Left lung (tissue), 10 donors: ENCODE measurements around the gene VANGL2. TPM values are rescaled to one million over a fixed set of nuclear protein-coding genes. Genes with fewer than 3 reads are reported as not detected.

Source experiments
- ATAC-seq: fragments of 200-7000 bp; cut with Tn5 transposase; one replicate; pipeline ENCODE4 v1.9.1; 2020; ENCODE audit warnings: moderate library complexity
- DNase-seq, 4 donors: peaks; one replicate each; pipeline ENCODE4 v3.0.0-alpha.2; 2013 to 2020
- H3K27ac ChIP-seq, 2 donors: fragments of 200-600 bp; sonication (generic) in 1 of 2; one replicate each; pipeline versions ENCODE4 v1.5.0 to v1.8.0; 2020 to 2021
- H3K27me3 ChIP-seq, 2 donors: fragments of 200-600 bp; sonication (generic) in 1 of 2; one replicate each; pipeline versions ENCODE4 v1.5.0 to v1.8.0; 2020 to 2021
- H3K36me3 ChIP-seq, 2 donors: fragments of 200-600 bp; sonication (generic) in 1 of 2; one replicate each; pipeline versions ENCODE4 v1.5.0 to v1.8.0; 2020 to 2021
- H3K4me1 ChIP-seq, 2 donors: fragments of 200-600 bp; one replicate each; pipeline ENCODE4 v1.8.0; 2021
- H3K4me3 ChIP-seq, 2 donors: fragments of 200-600 bp; sonication (generic) in 1 of 2; one replicate each; pipeline versions ENCODE4 v1.5.0 to v1.8.0; 2020 to 2021; ENCODE audit warnings: mild to moderate bottlenecking in 1 of 2
- H3K9me3 ChIP-seq, 2 donors: fragments of 200-600 bp; sonication (generic) in 1 of 2; one replicate each; pipeline versions ENCODE4 v1.5.0 to v1.8.0; 2020 to 2021
- intact Hi-C, 2 donors: fragments of 100-400 bp; cut with DNase I; formaldehyde crosslinking; loops; one replicate each; pipeline versions ENCODE4 v1.11.2 to v1.14.2; 2022
- polyA plus RNA-seq, 6 donors: library from polyadenylated mRNA; unstranded; fragments of 120-200 nt; gene quantifications; one replicate each; pipeline ENCODE4 v1.2.1, GENCODE V29; 2013; ENCODE audit not compliant: insufficient read length in 6 of 6
- total RNA-seq, 2 donors: library from RNA; stranded (reverse); fragmentation: NEBNext Ultra II Directional; extraction: Animal tissue kit (Norgen Biotek cat#: 25700); gene quantifications; one replicate each; pipeline ENCODE4 v1.2.1, GENCODE V29; 2021
- TF ChIP-seq, protein P1 (sequence below), 2 donors: fragments of 200-600 bp; sonication (generic) in 1 of 2; IDR thresholded peaks; one replicate each; pipeline versions ENCODE4 v1.5.0 to v1.8.0; 2021; ENCODE audit warnings: antibody characterized with exemption in 2 of 2
- donor health status: DM: no; HTN: yes; CAD: no.
- donor health status: DM: no; HTN: no; CAD: no.

Gene VANGL2
- total and polyA plus RNA-seq, 8 donors: 2.7 to 42.7 (median 37.7) TPM

DNA sequence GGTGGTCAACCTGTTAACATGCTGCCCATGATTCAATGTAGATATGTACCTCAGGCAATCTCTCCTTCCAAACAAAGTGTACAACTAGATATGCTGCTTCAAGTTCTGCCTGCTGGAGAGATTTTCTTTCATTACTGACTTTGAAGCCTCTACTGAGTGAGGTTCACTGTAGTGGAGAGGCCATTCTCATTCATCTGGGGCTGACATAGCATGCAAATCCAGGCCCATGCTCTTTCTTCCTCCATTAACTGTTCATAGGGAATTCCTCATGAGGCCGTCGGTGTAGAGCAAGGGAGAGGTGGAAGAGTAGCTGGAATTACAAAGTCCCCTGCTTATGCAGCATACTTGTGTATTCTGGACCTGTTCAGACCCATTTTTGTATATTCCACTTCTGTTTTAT, 38.6 kb downstream of the VANGL2 start:
- no peak for DNase-seq
- Histone ChIP-seq H3K4me1 (peaks cover 0 to 3% of the 10 kb centered on the region in 2 donors), H3K4me3 (no peak overlapping the region), H3K9me3 (no peaks in the 10 kb centered on the region), H3K36me3 (no peaks in the 10 kb centered on the region), H3K27ac (no peak overlapping the region), H3K27me3 (no peaks in the 10 kb centered on the region)
- intact Hi-C loops: no loop called here
- no peak for ATAC-seq
- TF ChIP-seq, protein P1, sequence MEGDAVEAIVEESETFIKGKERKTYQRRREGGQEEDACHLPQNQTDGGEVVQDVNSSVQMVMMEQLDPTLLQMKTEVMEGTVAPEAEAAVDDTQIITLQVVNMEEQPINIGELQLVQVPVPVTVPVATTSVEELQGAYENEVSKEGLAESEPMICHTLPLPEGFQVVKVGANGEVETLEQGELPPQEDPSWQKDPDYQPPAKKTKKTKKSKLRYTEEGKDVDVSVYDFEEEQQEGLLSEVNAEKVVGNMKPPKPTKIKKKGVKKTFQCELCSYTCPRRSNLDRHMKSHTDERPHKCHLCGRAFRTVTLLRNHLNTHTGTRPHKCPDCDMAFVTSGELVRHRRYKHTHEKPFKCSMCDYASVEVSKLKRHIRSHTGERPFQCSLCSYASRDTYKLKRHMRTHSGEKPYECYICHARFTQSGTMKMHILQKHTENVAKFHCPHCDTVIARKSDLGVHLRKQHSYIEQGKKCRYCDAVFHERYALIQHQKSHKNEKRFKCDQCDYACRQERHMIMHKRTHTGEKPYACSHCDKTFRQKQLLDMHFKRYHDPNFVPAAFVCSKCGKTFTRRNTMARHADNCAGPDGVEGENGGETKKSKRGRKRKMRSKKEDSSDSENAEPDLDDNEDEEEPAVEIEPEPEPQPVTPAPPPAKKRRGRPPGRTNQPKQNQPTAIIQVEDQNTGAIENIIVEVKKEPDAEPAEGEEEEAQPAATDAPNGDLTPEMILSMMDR (IDR thresholded peaks at IDR 0.05): no peak

DNA sequence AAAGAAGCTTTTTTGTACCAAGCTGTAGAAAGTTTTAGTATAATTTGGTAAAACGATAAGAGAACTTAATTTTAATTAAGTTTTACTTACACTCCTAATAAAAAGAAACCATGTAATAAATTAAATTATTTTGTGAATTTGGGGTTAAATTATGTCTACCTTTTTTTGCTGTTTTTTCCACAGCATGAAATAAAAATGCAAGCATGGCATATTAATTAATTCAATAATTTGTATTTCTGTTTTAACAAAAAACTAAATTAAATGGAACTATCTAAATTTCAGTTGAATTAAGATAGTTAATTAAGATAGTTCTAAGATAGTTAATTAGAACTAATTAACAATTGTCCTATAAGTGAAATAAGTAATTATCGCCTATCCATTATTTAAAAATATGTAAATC, 39.4 kb downstream of the VANGL2 start:
- no peak for DNase-seq
- no peaks in the 10 kb centered on the region for H3K9me3 ChIP-seq
- ATAC-seq: no peak
- TF ChIP-seq, protein P1 (IDR thresholded peaks at IDR 0.05): no peak
- H3K27me3 ChIP-seq: no peaks in the 10 kb centered on the region
- peaks cover 0 to 3% of the 10 kb centered on the region in 2 donors for H3K4me1 ChIP-seq
- no peak overlapping the region for H3K27ac ChIP-seq
- H3K4me3 ChIP-seq: no peak overlapping the region
- no peaks in the 10 kb centered on the region for H3K36me3 ChIP-seq
- intact Hi-C loops: no loop called here

DNA sequence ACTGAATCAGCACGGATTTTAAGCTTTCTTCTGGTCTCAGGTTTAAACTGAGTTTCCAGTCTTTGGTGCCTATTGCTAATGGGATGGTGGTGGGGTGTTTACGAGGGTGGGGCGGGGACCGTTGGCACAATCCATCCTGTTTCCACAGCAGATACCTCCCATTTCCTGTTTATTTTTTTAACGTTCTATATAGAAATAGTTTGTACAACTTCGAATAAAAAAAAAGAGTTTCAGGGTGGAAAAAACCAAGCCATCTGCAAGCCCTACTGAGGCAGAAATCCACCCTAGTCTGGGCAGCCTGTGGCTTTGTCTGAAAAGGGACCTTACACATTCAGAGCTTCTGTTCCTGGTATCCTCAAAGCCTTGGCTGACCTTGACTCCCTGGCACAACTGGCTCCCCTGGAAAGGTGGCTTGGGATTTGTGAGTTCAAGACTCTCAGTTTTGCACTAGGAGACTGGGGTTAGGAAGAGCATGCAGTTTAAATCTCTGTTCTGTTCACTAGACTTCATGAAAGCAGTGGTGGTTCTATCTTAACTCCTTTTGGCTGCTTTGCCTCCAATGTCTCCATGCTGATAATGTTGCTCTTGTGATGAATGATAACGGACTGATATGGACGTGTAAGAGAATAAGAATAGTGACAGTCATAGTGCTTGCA, 46.7 kb downstream of the VANGL2 start:
- DNase-seq (no peak), ATAC-seq (no peak)
- Histone ChIP-seq H3K9me3 (no peaks in the 10 kb centered on the region), H3K4me1 (peaks cover 0 to 5% of the 10 kb centered on the region in 2 donors), H3K27me3 (no peaks in the 10 kb centered on the region), H3K27ac (no peak overlapping the region), H3K4me3 (no peak overlapping the region), H3K36me3 (no peaks in the 10 kb centered on the region)
- intact Hi-C loops: no loop called here
- TF ChIP-seq, protein P1 (IDR thresholded peaks at IDR 0.05): no peak

DNA sequence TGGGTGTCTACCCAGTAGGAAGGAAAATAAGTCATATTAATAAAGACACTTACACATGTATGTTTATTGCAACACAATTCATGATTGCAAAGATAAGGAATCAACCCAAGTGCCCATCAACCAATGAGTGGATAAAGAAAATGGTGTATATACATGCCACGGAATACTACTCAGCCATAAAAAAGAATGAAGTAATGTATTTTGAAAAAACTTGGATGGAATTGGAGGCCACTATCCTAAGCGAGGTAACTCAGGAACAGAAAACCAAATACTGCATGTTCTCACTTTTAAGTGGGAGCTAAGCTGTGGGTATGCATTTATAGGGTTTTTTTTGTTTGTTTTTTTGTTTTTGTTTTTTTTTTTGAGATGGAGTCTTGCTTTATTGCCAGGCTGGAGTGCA, 49.1 kb downstream of the VANGL2 start:
- ATAC-seq (no peak), DNase-seq (no peak)
- H3K4me3 ChIP-seq: no peak overlapping the region
- H3K9me3 ChIP-seq: no peaks in the 10 kb centered on the region
- intact Hi-C loops: no loop called here
- H3K4me1 ChIP-seq: peaks cover 0 to 5% of the 10 kb centered on the region in 2 donors
- H3K27me3 ChIP-seq: no peaks in the 10 kb centered on the region
- TF ChIP-seq, protein P1 (IDR thresholded peaks at IDR 0.05): no peak
- H3K36me3 ChIP-seq: no peaks in the 10 kb centered on the region
- H3K27ac ChIP-seq: no peak overlapping the region

DNA sequence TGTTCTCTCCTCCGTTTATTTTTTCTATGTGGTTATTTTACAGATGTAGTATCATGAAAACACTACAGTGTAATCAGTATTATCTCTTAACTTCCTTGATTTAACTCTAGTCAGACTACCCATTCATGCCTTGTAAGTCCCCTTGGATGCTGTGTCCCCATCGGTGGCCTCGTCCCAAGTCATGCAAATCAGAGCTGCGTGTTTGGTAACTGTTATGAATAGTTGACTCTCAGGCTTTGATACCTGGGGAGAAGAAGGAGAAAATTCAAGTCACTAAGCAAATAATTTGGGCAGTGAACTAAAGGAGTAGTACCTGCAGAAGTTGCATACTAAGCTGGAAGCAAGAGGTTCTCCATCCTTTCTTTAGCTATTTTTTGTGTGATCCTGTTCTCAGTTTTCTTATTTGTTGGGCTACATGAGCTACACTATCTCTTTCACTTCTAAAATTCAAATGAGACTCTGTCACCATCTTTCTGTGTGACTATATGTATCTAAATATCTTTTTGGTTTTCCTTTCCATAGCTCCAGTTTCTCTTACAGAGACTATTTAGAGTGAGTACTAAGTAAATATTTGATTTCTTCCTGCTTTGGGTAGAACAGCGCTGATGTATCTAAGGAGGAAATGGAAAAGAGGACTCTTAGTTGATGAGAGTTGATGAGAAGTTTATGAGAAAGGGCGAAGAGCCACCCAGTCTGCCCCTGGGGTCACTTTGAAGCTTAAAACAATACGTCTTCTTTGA, 50.9 kb downstream of the VANGL2 start:
- H3K27ac ChIP-seq: no peak overlapping the region
- TF ChIP-seq, protein P1 (IDR thresholded peaks at IDR 0.05): no peak
- intact Hi-C loops: no loop called here
- H3K4me1 ChIP-seq: peaks cover 0 to 5% of the 10 kb centered on the region in 2 donors
- no peaks in the 10 kb centered on the region for H3K27me3 ChIP-seq
- ATAC-seq (peak; percentile 57), DNase-seq (no peak)
- H3K36me3 ChIP-seq: no peaks in the 10 kb centered on the region
- no peak overlapping the region for H3K4me3 ChIP-seq
- no peaks in the 10 kb centered on the region for H3K9me3 ChIP-seq
